GM19397 (cell line): ENCODE results near the gene PDE4B.
"Not testable (repeated sequence)": the region's sequence is repeated elsewhere in the genome, so short reads cannot be mapped to it uniquely, and the experiment has no call there.

Experiments used
- ATAC-seq: cut with Tn5 transposase; IDR thresholded peaks from one replicate; pipeline ENCODE4 v1.9.1; 2021; ENCODE audit warnings: mild to moderate bottlenecking, moderate library complexity; ENCODE audit not compliant: unreplicated experiment

PDE4B gene

GRCh38 chr1:66043186-66043585, 250.5 kb downstream of the PDE4B start:
- no peak for ATAC-seq

DNA sequence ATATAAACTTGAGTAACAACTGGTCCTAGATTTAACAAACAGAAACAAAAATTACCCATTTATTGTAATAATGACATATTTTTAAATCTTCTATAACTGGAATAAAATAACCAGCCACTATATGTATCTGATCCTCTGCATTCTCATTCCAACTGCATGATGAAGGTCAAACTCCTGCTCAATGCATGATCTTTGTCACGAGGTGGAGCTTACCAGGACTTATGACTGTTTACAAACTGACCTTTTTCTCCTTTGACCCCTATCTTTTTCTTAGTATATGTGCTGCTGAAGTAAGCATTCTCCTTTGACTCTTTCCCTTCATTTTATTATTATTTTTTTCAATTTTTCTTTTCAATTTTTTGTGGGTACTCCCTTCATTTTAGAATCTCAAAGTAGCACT, 252.2 kb downstream of the PDE4B start:
- ATAC-seq: no peak

DNA sequence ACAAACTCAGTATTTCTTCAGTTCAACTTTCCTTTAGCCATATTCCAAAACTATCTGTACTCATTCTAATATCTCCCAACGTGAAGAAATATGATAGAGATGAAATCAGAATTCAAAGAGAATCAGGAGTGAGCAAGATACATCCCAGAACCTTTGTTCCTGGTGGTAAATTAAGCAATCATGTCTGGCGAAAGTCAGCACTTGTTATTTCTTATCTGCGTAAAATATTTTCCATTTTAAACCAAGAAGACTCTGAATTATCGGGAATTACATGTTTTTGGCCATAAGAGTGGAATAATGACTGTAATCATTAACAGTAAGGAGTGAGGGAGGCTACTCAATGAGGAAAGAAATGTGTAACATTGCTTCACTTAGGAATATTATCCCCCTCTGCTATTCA, 253.7 kb downstream of the PDE4B start:
- ATAC-seq: no peak

- no peak for ATAC-seq
Measured at GRCh38 chr1:66048011-66048410, 255.3 kb downstream of the PDE4B start.

DNA sequence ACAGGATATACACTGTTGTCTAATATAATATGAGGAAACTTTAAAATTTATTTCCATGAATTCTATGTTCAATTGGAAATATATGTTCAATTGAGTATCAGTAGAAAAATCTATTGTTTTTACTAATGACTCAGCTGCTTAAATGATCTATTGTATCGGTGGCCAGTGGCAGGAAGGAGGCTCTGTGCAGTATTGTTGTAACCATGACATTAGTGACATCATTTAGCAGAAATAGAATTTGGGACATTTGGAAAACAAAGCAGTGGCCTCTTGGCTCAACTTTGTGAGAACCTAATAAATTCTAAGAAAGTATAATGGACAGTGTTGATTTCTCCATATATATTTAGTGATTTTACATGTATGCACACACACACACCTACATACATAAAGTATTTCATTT, 257.4 kb downstream of the PDE4B start:
- ATAC-seq: no peak

DNA sequence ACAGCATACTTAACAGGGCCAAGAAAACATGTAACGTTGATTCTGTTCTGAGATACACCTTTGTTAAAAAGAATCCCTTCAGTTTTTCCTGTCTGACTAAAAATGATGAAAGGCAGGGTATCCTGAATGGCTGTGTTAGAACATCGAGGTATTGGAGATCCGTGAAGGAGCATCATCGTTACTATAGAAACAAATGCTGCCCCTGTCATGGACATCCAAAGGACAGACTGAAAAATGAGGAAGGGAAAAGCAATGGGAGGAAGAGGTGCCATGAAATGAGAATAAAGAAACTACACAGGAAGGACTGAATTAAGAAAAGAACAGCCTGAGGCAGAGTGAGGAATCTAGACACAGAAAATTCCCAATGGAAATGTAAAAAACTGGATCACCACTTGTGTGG, 257.9 kb downstream of the PDE4B start:
- no peak for ATAC-seq

- no peak for ATAC-seq
Measured at GRCh38 chr1:66055092-66055491, 262.4 kb downstream of the PDE4B start.

- ATAC-seq: not testable (repeated sequence)
Measured at GRCh38 chr1:66057448-66057847, 264.8 kb downstream of the PDE4B start.

GRCh38 chr1:66058558-66058957, 265.9 kb downstream of the PDE4B start:
- ATAC-seq: no peak

GRCh38 chr1:66067219-66067618, 274.5 kb downstream of the PDE4B start:
- ATAC-seq: not testable (repeated sequence)

- ATAC-seq: no peak
Measured at GRCh38 chr1:66069976-66070876, 277.5 kb downstream of the PDE4B start.

- no peak for ATAC-seq
Measured at GRCh38 chr1:66073388-66073787, 280.7 kb downstream of the PDE4B start.

GRCh38 chr1:66074147-66074546, 281.5 kb downstream of the PDE4B start:
- ATAC-seq: no peak

GRCh38 chr1:66078412-66078811, 285.7 kb downstream of the PDE4B start:
- no peak for ATAC-seq

GRCh38 chr1:66083003-66083402, 290.3 kb downstream of the PDE4B start:
- no peak for ATAC-seq

- no peak for ATAC-seq
Measured at GRCh38 chr1:66084442-66084841, 291.7 kb downstream of the PDE4B start.

- no peak for ATAC-seq
Measured at GRCh38 chr1:66085600-66085999, 292.9 kb downstream of the PDE4B start.

DNA sequence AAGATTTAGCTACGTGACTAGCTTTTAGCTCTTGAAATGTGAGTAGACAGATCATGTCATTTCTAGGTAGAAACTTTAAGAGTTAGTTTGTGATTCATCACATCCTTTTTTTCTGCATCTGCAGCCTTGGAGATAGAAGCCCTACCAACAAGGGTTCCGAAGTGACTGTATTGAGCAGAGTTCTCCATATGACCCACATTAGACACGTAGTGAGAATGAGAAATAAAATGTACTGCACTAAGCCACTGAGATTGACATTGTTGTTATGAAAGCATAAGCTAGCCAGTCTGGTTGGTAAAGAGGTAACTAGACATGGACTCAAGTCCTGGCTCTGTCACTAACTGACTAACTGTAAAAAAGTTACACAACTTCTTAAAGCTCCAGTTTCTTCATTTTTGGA, 296.1 kb downstream of the PDE4B start:
- ATAC-seq: no peak

GRCh38 chr1:66090859-66091457, 298.3 kb downstream of the PDE4B start:
- ATAC-seq: no peak

DNA sequence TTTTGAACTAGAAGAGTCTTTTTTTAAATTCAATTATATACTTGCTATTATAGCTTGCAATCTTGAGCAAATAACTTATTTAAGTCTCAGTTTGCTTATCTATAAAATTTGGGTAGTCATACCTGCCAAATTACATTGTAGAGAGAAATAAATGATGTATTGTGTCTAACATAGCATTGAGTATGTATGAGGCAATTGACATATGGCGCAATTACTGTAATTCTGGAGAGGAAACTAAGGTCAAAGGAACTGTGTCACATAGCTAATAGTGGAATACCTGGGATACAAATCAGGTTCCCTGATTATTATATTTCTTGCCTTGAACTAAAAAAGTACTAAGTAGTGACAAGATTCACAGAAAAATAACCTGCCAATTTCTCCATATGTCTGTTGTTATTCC, 302.5 kb downstream of the PDE4B start:
- no peak for ATAC-seq

- not testable (repeated sequence) for ATAC-seq
Measured at GRCh38 chr1:66100959-66101358, 308.3 kb downstream of the PDE4B start.

GRCh38 chr1:66104076-66104475, 311.4 kb downstream of the PDE4B start:
- not testable (repeated sequence) for ATAC-seq
